ENCODE results near the gene EZR.

- TF ChIP-seq CTCF (IDR thresholded peaks at IDR 0.05), result no peak
- no peak for TF ChIP-seq ZFX (IDR thresholded peaks at IDR 0.05; ENCODE audit: borderline replicate concordance)
Observed at GRCh38 chr6:158867381-158868121, 48.4 kb upstream of the EZR start.

Measured in 22Rv1 (cell line).